Iris pigment epithelial cell (primary cell): ENCODE measurements around the gene PLAGL2.

Experiments
- DNase-seq: peaks from one replicate; pipeline ENCODE4 v3.0.0-alpha.2; 2011; ENCODE audit warnings: low read depth

The PLAGL2 gene

DNA sequence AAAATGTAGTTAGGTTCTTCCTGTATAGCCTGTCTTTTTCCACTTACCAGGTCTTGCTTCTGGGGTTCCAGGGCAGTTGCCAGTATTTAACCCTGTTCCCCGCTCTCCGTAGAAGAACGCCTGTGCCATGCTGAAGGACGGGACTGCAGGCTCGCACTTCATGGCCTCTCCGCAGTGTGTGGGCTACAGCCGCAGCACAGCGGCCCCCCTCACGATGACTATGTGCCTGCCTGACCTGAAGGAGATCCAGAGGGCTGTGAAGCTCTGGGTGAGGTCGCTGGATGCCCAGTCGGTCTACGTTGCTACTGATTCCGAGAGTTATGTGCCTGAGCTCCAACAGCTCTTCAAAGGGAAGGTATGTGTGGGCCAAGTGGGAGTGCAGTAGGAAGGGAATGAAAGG, 23.2 kb upstream of the PLAGL2 start:
- DNase-seq: no peak

DNA sequence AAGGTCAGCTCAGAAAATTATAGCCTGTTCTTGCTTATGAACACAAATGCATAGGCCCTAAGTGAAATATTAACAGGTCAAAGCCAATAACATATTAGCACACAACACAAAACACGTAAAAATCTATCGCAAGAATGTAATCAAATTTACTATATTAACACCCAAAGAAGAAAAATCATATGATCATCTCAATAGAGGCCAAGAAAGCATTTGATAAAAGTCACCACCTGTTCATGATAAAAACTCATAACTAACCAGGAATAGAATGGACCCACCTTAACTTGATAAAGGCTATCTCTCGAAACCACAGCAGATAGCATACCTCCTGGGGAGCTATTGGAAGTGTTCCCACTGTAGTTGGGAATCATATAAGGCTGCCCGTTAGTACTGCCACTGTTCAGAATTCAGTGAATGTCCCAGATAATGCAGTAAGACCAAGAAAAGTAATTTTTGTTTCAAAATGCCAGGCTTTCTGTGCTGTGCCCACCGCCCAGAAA, 21.8 kb upstream of the PLAGL2 start:
- no peak for DNase-seq

- DNase-seq: no peak
Measured at GRCh38 chr20:32227744-32228688, 20.5 kb upstream of the PLAGL2 start.

DNA sequence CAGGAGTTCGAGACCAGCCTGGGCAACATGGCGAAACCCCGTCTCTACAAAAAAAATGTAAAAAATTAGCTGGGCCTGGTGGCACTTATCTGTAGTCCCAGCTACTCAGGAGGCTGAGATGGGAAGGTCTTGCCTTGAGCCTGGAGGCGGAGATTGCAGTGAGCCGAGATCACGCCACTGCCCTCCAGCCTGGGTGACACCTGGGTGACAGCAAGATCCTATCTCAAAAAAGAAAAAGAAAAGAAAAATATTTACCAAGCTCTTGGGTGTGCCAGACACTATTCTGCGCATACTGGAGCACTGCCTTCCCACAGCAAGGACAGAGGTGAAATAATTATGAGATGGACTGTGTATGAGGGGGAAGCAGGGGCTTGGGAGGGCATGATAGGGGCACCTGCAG, 19.8 kb upstream of the PLAGL2 start:
- DNase-seq: no peak

- no peak for DNase-seq
Measured at GRCh38 chr20:32226391-32226790, 18.8 kb upstream of the PLAGL2 start.

DNA sequence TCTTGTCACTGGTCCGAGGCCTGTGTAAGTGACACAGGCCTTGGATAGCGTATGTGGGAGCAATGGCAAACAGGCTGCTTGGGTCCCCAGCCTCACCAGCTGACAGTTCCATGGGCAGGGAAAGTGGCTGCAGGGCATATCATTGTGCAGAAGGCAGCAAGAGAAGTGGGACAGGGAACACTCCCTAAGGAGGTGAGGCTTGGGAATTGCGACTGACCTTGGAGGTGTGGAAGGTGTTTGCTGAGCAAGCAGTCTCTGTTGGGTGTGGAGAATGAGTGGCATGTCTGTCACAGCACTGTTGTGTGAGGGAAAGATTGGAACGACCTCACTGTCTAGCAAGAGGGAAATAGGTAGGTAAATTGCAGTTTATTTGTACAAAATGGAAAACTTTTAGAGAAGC, 16.9 kb upstream of the PLAGL2 start:
- DNase-seq: no peak

- no peak for DNase-seq
Measured at GRCh38 chr20:32218156-32218900, 10.8 kb upstream of the PLAGL2 start.

- DNase-seq: no peak
Measured at GRCh38 chr20:32216179-32217142, 8.9 kb upstream of the PLAGL2 start.

DNA sequence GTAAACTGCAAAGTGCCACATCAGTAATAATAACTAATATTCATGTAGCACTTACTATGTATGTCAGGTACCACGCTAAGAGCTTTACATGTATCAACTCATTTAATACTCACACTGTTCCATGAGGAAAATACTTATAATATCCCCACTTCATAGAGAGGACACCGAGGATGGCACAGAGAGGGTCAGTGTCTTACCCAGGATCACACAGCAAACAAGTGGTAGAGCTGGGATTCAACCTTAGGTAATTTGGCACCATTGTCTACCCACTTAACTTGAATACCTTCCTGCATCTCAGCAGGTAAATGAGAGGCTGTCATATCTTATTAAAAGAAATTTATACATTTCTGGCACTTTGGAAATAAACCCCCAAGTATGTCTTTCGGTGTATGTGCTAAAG, 8.2 kb upstream of the PLAGL2 start:
- no peak for DNase-seq

- no peak for DNase-seq
Measured at GRCh38 chr20:32215147-32215546, 7.6 kb upstream of the PLAGL2 start.

DNA sequence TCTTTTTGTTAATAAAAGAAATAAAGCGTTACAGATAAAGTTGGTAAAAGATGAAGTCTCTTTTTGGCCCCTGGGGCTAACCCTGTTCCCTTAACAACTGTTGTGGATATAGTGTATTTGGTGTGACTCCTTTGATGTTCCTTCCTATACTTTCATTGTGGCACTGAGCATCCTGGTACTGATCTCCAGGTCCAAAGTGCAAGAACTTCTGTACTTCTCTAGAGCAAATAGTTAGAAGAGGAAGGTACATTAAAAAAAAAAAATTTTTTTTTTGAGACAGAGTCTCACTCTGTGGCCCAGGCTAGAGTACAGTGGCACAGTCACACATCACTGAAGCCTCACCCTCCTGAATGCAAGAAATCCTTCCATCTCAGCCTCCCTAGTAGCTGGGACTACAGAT, 6.3 kb upstream of the PLAGL2 start:
- DNase-seq: no peak

- peak; percentile 76 for DNase-seq
Measured at GRCh38 chr20:32209850-32210605, 2.5 kb upstream of the PLAGL2 start.

- DNase-seq: no peak
Measured at GRCh38 chr20:32208499-32209154, 1.1 kb upstream of the PLAGL2 start.

DNA sequence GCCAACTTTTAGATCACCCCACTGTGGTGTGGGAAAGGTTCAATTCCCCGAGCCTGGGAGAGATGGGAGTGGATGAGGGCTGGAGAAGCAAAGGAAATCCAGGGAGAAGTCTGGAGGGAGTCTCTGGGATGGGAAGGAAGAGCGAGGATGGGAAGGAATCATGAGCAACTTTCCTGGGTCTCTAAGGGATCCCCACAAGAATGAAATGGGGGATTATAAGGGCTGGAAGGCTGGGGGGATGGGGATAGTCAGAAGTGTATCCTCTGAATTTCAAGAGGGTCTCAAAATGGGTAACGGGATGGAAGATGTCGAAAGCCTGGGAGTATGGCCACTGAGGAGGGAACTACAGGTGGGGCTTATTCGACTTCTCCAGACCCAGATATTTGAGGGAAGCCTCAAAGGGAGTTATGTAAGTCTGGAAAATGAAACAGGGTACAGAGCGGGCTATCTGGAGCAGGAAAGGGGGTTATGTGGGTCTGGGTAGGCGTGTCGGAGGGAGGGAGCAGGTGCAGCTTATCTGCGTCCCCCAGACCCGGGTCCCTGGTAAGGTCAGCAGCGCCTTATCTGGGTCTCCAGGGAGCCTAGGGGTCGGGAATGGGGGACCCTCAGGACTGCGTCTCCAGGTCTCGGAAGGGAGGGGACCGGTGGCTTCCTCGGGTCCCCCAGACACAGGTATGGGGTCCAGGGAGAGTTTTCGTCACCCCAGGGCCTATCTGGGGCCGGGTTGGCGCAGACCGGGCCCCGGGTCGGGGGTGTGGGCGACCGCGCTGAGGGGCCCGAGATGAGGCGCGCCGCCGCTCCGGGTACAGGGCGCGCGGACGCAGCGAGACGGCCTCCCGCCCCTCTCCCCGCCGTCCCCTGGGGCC, 550 bp downstream of the PLAGL2 start:
- DNase-seq: no peak

DNA sequence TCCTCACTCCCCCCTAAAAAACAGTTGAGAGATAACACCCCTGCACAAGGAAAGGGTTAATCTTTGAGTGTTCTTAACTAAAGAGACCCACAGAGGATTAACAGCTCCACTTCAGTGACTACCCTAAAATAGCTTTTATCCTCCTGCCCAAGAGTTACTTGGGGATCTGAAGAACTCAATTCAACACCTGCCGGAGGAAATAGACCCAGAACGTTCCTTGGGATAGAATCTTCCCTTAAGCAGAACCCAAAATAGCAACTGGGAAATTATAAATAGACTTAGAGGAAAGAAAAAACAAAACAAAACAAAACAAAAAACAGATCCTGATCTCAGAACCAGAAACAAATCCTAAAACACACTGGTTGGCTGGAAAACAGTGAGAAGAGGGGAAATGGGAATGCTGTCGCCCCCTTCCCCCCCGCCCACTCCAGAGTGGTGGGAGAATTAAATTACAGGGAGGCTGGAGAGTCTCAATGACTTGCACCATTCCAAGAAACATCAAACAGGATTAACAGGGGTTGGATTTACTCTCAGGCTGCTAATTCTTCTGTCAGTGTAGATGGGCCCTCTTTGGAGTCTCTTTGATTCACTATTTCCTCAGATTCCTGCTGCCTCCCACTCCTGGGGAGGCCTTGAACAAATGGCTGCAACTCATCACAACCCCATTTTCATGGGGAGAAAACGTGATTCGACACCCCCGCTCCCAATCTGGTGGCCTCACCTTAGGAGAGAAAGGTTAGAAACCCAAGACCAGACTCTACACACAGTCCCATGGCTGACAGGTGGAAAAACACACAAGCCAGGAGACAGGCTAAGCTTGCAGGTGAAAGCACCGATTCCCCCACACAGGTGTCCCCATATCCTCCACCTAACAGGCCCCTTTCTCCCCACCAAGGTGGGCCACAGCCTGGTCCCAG, 1.4 kb downstream of the PLAGL2 start:
- no peak for DNase-seq

DNA sequence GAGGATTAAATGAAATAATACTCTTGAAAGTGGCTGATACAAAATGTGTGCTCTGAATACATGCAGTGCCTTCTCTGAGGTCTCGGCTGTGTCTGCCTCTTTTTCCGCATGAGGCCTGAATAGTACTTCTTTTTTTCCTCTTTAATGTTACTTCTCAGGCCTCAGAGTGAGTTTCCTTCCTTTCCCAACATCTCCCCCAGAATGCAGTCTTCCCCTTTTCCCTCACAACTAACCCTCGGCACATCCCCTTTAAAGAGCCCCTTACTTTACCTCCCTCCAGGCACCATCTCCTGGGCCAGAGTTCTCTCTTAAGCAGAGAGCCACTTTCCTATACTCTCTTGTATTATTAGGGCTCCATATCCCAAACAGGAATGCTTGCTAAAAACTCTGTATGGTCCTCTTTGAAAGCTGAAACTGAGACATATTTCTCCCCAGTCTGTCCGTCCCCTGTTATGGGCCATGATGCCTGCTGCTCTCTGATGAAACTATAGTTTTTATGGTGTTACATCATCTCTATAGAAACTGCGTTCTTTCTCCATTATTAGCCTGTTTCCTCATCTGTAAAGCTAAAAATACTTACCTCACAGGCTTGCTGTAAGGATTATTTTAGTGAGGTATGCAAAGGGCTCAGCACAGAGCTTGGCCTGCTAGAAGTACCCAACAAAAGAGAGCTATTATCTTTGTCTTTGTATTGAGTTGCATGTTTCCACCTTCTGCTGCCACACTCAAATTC, 2.3 kb downstream of the PLAGL2 start:
- DNase-seq: peak; percentile 40

- DNase-seq: peak; percentile 54
Measured at GRCh38 chr20:32204205-32205109, 3.1 kb downstream of the PLAGL2 start.
